ENCODE results near the gene MRPL18.
A peak's percentile ranks its signal among the peaks of the same experiment; 100 is the strongest.

Gene MRPL18

GRCh38 chr6:159762681-159763293 is 27.5 kb upstream of the MRPL18 start:
- H3F3A ChIP-seq (ENCODE audit: insufficient read depth) = peaks cover 33% of the 10 kb centered on the region
- no peak for TF ChIP-seq EZH2phosphoT487 (conservative IDR thresholded peaks at IDR 0.05; ENCODE audit: low read length)
- H3K4me3 ChIP-seq (ENCODE audit: insufficient read depth, low read length, poor library complexity, severe bottlenecking) = peak overlapping the region; percentile 75
- H3K27ac ChIP-seq (ENCODE audit: low read depth, low read length) = peak overlapping the region; percentile 87
- no peaks in the 10 kb centered on the region for H3K9me2 ChIP-seq (replicated peaks; ENCODE audit: insufficient read depth, low read length)
- H3K79me2 ChIP-seq (ENCODE audit: insufficient read depth, low read length) = peaks cover 21% of the 10 kb centered on the region; the same call in 1 of the 2 replicates
- peaks cover 29% of the 10 kb centered on the region; the same call in 1 of the 2 replicates for H3K36me3 ChIP-seq (ENCODE audit: low read length)
- H3K9me3 ChIP-seq (ENCODE audit: insufficient read depth, low read length) = no peaks in the 10 kb centered on the region
- no peaks in the 10 kb centered on the region for H3K27me3 ChIP-seq (ENCODE audit: low read length)
- H3K4me2 ChIP-seq (ENCODE audit: low read depth, low read length, poor library complexity, severe bottlenecking) = peak overlapping the region; percentile 60
- peak overlapping the region; percentile 85 for H3K9ac ChIP-seq (ENCODE audit: low read length)
- no peaks in the 10 kb centered on the region for H4K20me1 ChIP-seq (ENCODE audit: low read depth, low read length)
- peak overlapping the region; percentile 38 for H2AFZ ChIP-seq (ENCODE audit: low read depth, low read length, severe bottlenecking)

DNA sequence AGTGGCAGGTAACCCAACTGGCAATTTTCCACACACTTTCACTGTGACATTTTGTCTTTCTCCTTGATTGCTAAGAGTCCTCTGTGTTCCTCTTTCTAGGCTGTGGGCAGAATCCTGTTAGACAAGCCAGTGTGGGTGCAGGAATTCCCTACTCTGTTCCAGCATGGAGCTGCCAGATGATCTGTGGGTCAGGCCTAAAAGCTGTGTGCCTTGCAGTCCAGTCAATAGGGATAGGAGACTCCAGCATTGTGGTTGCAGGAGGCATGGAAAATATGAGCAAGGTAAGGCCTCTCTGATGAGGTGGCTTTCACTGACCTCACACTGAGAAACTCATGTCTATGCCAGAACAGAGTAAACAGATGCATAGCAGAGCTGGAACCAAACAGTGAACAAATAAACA is 23.4 kb upstream of the MRPL18 start:
- no peak overlapping the region for H3K27ac ChIP-seq (ENCODE audit: low read depth, low read length)
- H3K9me3 ChIP-seq (ENCODE audit: insufficient read depth, low read length) = no peaks in the 10 kb centered on the region
- H3K4me2 ChIP-seq (ENCODE audit: low read depth, low read length, poor library complexity, severe bottlenecking) = no peak overlapping the region

GRCh38 chr6:159769470-159769869 is 20.8 kb upstream of the MRPL18 start:
- Histone ChIP-seq H3K27me3 (ENCODE audit: low read length) (no peaks in the 10 kb centered on the region), H3K9me3 (ENCODE audit: insufficient read depth, low read length) (no peaks in the 10 kb centered on the region), H3K9ac (ENCODE audit: low read length) (no peak overlapping the region), H3K9me2 (replicated peaks; ENCODE audit: insufficient read depth, low read length) (no peaks in the 10 kb centered on the region), H3K79me2 (ENCODE audit: insufficient read depth, low read length) (peaks cover 5% of the 10 kb centered on the region; the same call in 1 of the 2 replicates), H3K36me3 (ENCODE audit: low read length) (peaks cover 65% of the 10 kb centered on the region), H4K20me1 (ENCODE audit: low read depth, low read length) (no peaks in the 10 kb centered on the region), H3F3A (ENCODE audit: insufficient read depth) (peaks cover 4% of the 10 kb centered on the region), H2AFZ (ENCODE audit: low read depth, low read length, severe bottlenecking) (no peak overlapping the region), H3K27ac (ENCODE audit: low read depth, low read length) (no peak overlapping the region), H3K4me2 (ENCODE audit: low read depth, low read length, poor library complexity, severe bottlenecking) (no peak overlapping the region), H3K4me3 (ENCODE audit: insufficient read depth, low read length, poor library complexity, severe bottlenecking) (no peak overlapping the region)
- TF ChIP-seq EZH2phosphoT487 (conservative IDR thresholded peaks at IDR 0.05; ENCODE audit: low read length) (no peak), CTCF (IDR thresholded peaks at IDR 0.05; ENCODE audit: insufficient read depth, low read length, poor library complexity, severe bottlenecking) (no peak)

More for the DNA sequence above, 23.4 kb upstream of the MRPL18 start:
- H3K79me2 ChIP-seq (ENCODE audit: insufficient read depth, low read length) = peaks cover 15% of the 10 kb centered on the region; the same call in 1 of the 2 replicates
- no peak for TF ChIP-seq CTCF (IDR thresholded peaks at IDR 0.05; ENCODE audit: insufficient read depth, low read length, poor library complexity, severe bottlenecking)
- no peak for TF ChIP-seq EZH2phosphoT487 (conservative IDR thresholded peaks at IDR 0.05; ENCODE audit: low read length)
- no peaks in the 10 kb centered on the region for H4K20me1 ChIP-seq (ENCODE audit: low read depth, low read length)
- peaks cover 57% of the 10 kb centered on the region for H3K36me3 ChIP-seq (ENCODE audit: low read length)
- H3K4me3 ChIP-seq (ENCODE audit: insufficient read depth, low read length, poor library complexity, severe bottlenecking) = no peak overlapping the region
- H3K9me2 ChIP-seq (replicated peaks; ENCODE audit: insufficient read depth, low read length) = no peaks in the 10 kb centered on the region
- H2AFZ ChIP-seq (ENCODE audit: low read depth, low read length, severe bottlenecking) = no peak overlapping the region
- H3F3A ChIP-seq (ENCODE audit: insufficient read depth) = no peaks in the 10 kb centered on the region
- H3K9ac ChIP-seq (ENCODE audit: low read length) = no peak overlapping the region
- no peaks in the 10 kb centered on the region for H3K27me3 ChIP-seq (ENCODE audit: low read length)

- Histone ChIP-seq H3K9ac (ENCODE audit: low read length) (no peak overlapping the region), H3K27me3 (ENCODE audit: low read length) (no peaks in the 10 kb centered on the region), H3F3A (ENCODE audit: insufficient read depth) (peaks cover 25% of the 10 kb centered on the region), H3K27ac (ENCODE audit: low read depth, low read length) (no peak overlapping the region), H2AFZ (ENCODE audit: low read depth, low read length, severe bottlenecking) (no peak overlapping the region), H4K20me1 (ENCODE audit: low read depth, low read length) (no peaks in the 10 kb centered on the region), H3K79me2 (ENCODE audit: insufficient read depth, low read length) (no peaks in the 10 kb centered on the region), H3K9me3 (ENCODE audit: insufficient read depth, low read length) (no peaks in the 10 kb centered on the region), H3K9me2 (replicated peaks; ENCODE audit: insufficient read depth, low read length) (no peaks in the 10 kb centered on the region), H3K36me3 (ENCODE audit: low read length) (peaks cover 55% of the 10 kb centered on the region), H3K4me3 (ENCODE audit: insufficient read depth, low read length, poor library complexity, severe bottlenecking) (no peak overlapping the region), H3K4me2 (ENCODE audit: low read depth, low read length, poor library complexity, severe bottlenecking) (no peak overlapping the region)
- TF ChIP-seq CTCF (IDR thresholded peaks at IDR 0.05; ENCODE audit: insufficient read depth, low read length, poor library complexity, severe bottlenecking) = no peak
- no peak for TF ChIP-seq EZH2phosphoT487 (conservative IDR thresholded peaks at IDR 0.05; ENCODE audit: low read length)
Observed at GRCh38 chr6:159772196-159772595, 18.1 kb upstream of the MRPL18 start.

Measured in SU-DHL-6 (cell line).